HG03378 (cell line): Measurements from ENCODE around the gene PCCA.
"Not testable (repeated sequence)": the region's sequence is repeated elsewhere in the genome, so short reads cannot be mapped to it uniquely, and the experiment has no call there.

ENCODE experiments used
- ATAC-seq: cut with Tn5 transposase; IDR thresholded peaks from one replicate; pipeline ENCODE4 v1.9.1; 2021; ENCODE audit warnings: mild to moderate bottlenecking, moderate library complexity; ENCODE audit not compliant: unreplicated experiment

PCCA gene

GRCh38 chr13:100520936-100521850 lies 432.3 kb downstream of the PCCA start:
- no peak for ATAC-seq

- ATAC-seq = no peak
Measured at GRCh38 chr13:100521851-100522617, 433.1 kb downstream of the PCCA start.

- no peak for ATAC-seq
Measured at GRCh38 chr13:100522618-100523309, 433.9 kb downstream of the PCCA start.

- ATAC-seq = no peak
Measured at GRCh38 chr13:100523411-100523810, 434.5 kb downstream of the PCCA start.

- ATAC-seq = no peak
Measured at GRCh38 chr13:100523981-100524386, 435.1 kb downstream of the PCCA start.

GRCh38 chr13:100524688-100525087 lies 435.8 kb downstream of the PCCA start:
- ATAC-seq = not testable (repeated sequence)

- ATAC-seq = no peak
Measured at GRCh38 chr13:100525453-100526317, 436.8 kb downstream of the PCCA start.

GRCh38 chr13:100526318-100527000 lies 437.6 kb downstream of the PCCA start:
- no peak for ATAC-seq

GRCh38 chr13:100527644-100528043 lies 438.8 kb downstream of the PCCA start:
- no peak for ATAC-seq

GRCh38 chr13:100528353-100528752 lies 439.5 kb downstream of the PCCA start:
- ATAC-seq = no peak

GRCh38 chr13:100528820-100529219 lies 439.9 kb downstream of the PCCA start:
- no peak for ATAC-seq

- ATAC-seq = no peak
Measured at GRCh38 chr13:100529666-100530377, 440.9 kb downstream of the PCCA start.

GRCh38 chr13:100530671-100531213 lies 441.8 kb downstream of the PCCA start:
- no peak for ATAC-seq

- ATAC-seq = no peak
Measured at GRCh38 chr13:100532090-100532766, 443.3 kb downstream of the PCCA start.

GRCh38 chr13:100532836-100533435 lies 444.0 kb downstream of the PCCA start:
- no peak for ATAC-seq

- no peak for ATAC-seq
Measured at GRCh38 chr13:100533588-100534041, 444.7 kb downstream of the PCCA start.

- no peak for ATAC-seq
Measured at GRCh38 chr13:100534147-100534843, 445.4 kb downstream of the PCCA start.
